Bronchus fibroblast of lung (primary cell): ENCODE data around the gene TMEM106B. TPM values are rescaled to one million over a fixed set of nuclear protein-coding genes. Genes with fewer than 3 reads are reported as not detected.

Experiments
- total RNA-seq: library from RNA; depleted of rRNA; stranded (reverse); fragments of >200 nt; gene quantifications from 2 replicates; pipeline ENCODE4 v1.2.3, GENCODE V29; 2015

Gene TMEM106B
- 32.4 and 44.2 TPM in 2 replicates for total RNA-seq

GRCh38 chr7:12211054-12211710 lies at the start of gene TMEM106B:
Gene TMEM106B, plus strand, starts transcription at chr7:12211294. Its CDS starts 3,517 bp downstream, at chr7:12214811.

Other genes with a start within 250 kb of the TMEM106B start
- gene VWDE, start 192.6 kb downstream of the TMEM106B start, total RNA-seq, result 0.15 and 0.17 TPM in 2 replicates